HG03378 (cell line): Measurements from ENCODE around the gene PEX10.
"Not testable (repeated sequence)": the region's sequence is repeated elsewhere in the genome, so short reads cannot be mapped to it uniquely, and the experiment has no call there.

Source experiments
- ATAC-seq: cut with Tn5 transposase; IDR thresholded peaks from one replicate; pipeline ENCODE4 v1.9.1; 2021; ENCODE audit warnings: mild to moderate bottlenecking, moderate library complexity; ENCODE audit not compliant: unreplicated experiment

PEX10 gene

GRCh38 chr1:2412395-2412772 lies at the start of gene PEX10:
Gene PEX10, minus strand, starts transcription at chr1:2412564. Its CDS starts 62 bp downstream, at chr1:2412502.
- ATAC-seq, result peak; percentile 56

GRCh38 chr1:2460996-2461751 lies 48.8 kb upstream of the PEX10 start:
- ATAC-seq, result no peak

- ATAC-seq, result no peak
Observed at GRCh38 chr1:2460203-2460602, 47.8 kb upstream of the PEX10 start.

- no peak for ATAC-seq
Observed at GRCh38 chr1:2459757-2460156, 47.4 kb upstream of the PEX10 start.

- ATAC-seq, result not testable (repeated sequence)
Observed at GRCh38 chr1:2459102-2459753, 46.9 kb upstream of the PEX10 start.

GRCh38 chr1:2458687-2459086 lies 46.3 kb upstream of the PEX10 start:
- no peak for ATAC-seq

GRCh38 chr1:2457444-2457843 lies 45.1 kb upstream of the PEX10 start:
- no peak for ATAC-seq

- no peak for ATAC-seq
Observed at GRCh38 chr1:2455757-2456156, 43.4 kb upstream of the PEX10 start.

- ATAC-seq, result no peak
Observed at GRCh38 chr1:2454227-2454626, 41.9 kb upstream of the PEX10 start.

GRCh38 chr1:2452932-2453315 lies 40.6 kb upstream of the PEX10 start:
- ATAC-seq, result no peak

- no peak for ATAC-seq
Observed at GRCh38 chr1:2452201-2452931, 40.0 kb upstream of the PEX10 start.

- no peak for ATAC-seq
Observed at GRCh38 chr1:2451741-2452140, 39.4 kb upstream of the PEX10 start.

- no peak for ATAC-seq
Observed at GRCh38 chr1:2449636-2450454, 37.5 kb upstream of the PEX10 start.

- ATAC-seq, result no peak
Observed at GRCh38 chr1:2448098-2448445, 35.7 kb upstream of the PEX10 start.

GRCh38 chr1:2447276-2448097 lies 35.1 kb upstream of the PEX10 start:
- ATAC-seq, result no peak

- ATAC-seq, result no peak
Observed at GRCh38 chr1:2446861-2447260, 34.5 kb upstream of the PEX10 start.

- no peak for ATAC-seq
Observed at GRCh38 chr1:2446394-2446793, 34.0 kb upstream of the PEX10 start.

GRCh38 chr1:2445823-2446215 lies 33.5 kb upstream of the PEX10 start:
- no peak for ATAC-seq

GRCh38 chr1:2445162-2445822 lies 32.9 kb upstream of the PEX10 start:
- no peak for ATAC-seq

- no peak for ATAC-seq
Observed at GRCh38 chr1:2444138-2444591, 31.8 kb upstream of the PEX10 start.
